Measurements from ENCODE around the gene CDH13.

GRCh38 chr16:83345846-83346640, 719.3 kb downstream of the CDH13 start:
- no peak for TF ChIP-seq CTCF (conservative IDR thresholded peaks at IDR 0.05; ENCODE audit: low read depth, low read length)
- no peak for TF ChIP-seq EZH2 (IDR thresholded peaks at IDR 0.05; ENCODE audit: borderline replicate concordance, low read depth, low read length, poor library complexity, severe bottlenecking)

Measured in A673 (cell line).